ENCODE measurements around the gene GPR62.
"Not testable (repeated sequence)": the region's sequence is repeated elsewhere in the genome, so short reads cannot be mapped to it uniquely, and the experiment has no call there.

Gene GPR62

DNA sequence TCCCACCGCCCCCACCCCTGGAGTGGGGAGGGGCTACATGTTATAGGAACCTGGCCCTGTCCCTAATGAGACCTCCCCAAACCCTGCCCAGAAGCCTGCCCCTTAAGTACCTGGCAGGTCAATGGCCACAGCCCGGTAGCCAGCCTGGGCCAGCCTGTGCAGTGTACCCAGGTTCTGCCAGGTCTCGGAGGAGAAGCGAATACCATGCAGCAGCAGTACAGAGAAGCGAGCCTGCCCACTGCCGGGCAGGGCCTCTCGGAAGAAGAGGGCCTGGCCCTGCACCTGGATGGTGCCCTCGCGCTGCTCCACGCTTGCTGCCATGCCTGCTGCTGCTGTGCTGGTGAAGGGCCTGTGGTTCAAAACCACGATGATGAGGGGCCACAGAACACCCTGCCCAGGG lies 16.2 kb downstream of the GPR62 start:
- no peak for DNase-seq

DNA sequence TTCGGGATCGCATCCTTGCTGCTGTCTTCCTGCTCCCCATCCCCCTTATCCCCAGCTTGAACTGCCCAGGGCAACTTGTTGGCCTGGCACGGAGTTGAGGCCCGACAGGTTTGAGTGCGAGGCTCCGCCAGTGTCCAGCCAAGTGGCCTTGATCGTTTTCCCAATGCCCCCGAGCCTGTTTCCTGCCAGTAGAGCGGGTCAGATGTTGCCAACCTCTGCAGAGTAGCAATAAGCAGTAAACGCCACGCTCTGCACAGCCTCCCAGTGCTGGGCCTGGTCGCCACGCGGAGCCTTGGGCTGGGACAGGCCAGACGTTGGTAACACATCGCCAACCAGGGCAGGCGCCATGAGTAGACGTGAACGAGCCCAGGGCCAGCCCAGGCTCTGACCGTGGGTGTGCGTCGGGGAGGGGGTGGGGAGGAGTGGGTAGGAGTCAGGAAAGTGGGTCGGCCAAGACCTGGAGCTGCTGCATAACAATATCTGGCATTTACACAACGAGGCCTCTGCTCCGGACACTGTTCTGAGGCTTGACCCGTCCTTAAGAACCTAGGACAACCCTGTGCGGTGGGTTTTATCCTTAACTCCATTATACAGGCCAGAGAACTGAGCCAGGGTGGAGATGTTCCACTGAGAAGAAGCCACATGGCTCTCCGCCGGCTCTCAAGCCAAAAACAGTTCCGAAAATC lies 19.2 kb downstream of the GPR62 start:
- DNase-seq = no peak

DNA sequence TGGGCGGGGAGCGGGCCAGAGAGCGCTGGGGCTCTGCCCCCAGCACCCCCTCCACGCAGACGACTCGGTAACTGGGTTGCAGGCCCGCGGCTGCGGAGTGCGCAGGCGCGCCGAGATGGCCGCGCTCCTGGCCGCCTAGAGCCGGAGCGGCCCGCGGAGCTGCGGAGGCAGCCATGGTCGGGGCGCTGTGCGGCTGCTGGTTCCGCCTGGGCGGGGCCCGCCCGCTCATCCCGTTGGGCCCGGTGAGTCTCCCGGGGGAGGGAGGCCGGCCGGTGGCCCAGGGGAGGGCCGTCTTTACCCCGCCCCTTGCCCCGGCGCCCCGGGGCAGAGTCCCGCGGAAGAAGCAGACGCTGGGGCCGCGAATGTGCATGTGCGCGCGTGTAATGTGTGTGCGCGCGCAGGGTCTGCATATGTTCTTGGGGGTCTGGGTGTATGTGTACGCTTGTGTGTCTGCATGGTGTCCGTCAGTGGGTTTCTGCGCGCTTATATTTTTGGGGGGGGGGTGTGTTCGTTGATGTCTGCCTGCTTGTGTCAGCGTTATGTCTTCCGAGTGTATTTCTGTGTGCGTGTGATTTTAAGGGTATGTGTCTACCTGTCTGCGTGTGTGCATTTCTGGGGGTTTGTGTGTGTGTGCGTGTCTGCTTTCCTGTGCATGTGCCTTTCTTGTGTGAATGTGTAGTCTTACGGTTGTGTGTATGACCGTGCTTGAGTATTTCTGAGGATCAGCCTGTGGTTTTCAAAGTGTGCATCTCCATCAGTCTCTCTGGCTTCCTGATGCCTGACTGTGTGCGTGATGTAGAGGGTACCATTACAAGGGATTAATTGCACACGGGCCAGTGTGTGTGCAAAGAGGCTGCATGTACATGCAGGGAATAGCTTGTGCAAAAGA lies 20.0 kb downstream of the GPR62 start, which contains the start of gene ABHD14A:
Gene ABHD14A, plus strand, starts transcription at position 102 of the 889 bp plus-strand sequence. Its CDS starts 72 bp downstream, at position 174.
- no peak for DNase-seq

DNA sequence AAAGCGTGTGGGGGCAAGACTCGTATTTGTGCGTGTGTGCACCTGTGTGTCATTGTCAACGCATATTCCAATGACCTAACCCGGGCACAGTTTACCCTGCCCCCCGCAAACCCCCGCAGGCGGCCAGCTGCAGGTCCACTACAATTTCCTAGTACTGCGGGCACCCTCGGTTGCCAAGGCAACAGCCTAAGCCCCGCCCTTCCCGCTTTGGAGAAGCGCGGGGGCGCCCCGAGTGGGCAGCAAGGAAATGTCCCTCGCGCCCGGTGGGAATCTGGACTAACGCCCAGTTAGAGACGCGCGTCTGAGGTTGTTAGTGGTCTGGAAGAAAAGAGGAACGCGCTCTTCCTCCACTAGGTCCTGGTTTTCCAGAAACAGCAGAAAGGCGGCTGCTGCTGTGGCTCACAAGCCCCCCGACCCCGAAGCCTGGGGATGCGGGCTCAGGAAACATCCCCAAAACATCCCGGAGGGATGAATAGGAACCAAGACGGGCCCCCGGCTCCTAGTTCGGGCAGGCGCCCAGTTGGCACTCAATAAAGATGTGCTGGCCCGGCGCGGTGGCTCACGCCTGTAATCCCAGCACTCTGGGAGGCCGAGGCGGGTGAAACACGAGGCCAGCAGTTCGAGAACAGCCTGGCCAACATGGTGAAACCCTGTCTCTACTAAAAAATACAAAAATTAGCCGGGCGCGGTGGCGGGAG lies 20.8 kb downstream of the GPR62 start:
- no peak for DNase-seq

DNA sequence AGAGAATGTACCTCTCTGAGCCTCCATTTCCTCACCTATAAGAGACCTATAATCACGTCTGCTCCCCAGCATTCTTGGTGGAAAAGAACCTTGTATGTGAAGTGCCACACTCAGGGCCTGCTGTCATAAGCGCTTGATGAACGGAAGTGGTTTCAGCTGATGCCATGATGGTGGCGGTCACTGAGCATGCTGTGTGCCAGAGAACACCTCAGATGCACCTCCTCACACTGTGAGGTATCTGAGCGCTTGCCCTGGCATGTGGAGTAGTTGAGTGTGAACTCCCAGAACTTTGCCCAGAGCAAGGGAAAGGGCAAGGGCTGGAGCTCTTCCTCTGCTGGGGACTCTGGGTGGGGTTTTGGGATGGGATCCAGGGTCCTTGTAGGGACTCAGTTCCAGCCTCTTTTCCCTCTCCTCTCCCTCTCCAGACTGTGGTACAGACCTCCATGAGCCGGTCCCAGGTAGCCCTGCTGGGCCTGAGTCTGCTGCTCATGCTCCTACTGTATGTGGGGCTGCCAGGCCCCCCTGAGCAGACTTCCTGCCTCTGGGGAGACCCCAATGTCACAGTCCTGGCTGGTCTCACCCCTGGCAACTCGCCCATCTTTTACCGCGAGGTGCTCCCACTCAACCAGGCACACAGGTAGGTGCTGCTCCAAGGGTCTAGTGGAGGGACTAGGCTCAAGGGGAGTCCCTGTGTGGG lies 22.4 kb downstream of the GPR62 start:
- DNase-seq = no peak

DNA sequence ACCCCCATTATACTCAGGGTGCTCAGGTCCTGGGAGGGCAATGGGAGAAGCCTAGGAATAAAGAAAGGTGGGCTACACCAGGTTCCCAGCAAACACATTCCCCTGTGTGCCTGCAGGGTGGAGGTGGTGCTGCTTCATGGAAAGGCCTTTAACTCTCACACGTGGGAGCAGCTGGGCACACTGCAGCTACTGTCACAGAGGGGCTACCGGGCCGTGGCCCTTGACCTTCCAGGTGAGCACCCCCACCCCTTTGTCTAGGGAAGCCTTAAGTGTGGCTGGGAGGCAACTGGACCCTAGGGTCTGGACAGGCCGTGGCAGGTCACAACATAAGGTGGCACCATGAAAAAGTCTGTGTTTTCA lies 22.9 kb downstream of the GPR62 start:
- DNase-seq = no peak

DNA sequence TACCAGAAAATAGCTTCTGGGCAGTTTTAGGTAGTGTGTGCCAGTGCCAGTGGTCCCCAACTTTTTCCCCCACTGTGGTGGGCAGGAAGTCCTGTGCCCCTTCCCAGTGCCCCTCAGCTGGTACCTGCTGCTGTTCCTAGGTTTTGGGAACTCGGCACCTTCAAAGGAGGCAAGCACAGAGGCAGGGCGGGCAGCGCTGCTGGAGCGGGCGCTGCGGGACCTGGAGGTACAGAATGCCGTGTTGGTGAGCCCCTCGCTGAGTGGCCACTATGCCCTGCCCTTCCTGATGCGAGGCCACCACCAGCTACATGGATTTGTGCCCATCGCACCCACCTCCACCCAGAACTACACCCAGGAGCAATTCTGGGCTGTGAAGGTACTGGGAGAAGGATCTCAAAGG lies 25.1 kb downstream of the GPR62 start:
- DNase-seq = no peak

DNA sequence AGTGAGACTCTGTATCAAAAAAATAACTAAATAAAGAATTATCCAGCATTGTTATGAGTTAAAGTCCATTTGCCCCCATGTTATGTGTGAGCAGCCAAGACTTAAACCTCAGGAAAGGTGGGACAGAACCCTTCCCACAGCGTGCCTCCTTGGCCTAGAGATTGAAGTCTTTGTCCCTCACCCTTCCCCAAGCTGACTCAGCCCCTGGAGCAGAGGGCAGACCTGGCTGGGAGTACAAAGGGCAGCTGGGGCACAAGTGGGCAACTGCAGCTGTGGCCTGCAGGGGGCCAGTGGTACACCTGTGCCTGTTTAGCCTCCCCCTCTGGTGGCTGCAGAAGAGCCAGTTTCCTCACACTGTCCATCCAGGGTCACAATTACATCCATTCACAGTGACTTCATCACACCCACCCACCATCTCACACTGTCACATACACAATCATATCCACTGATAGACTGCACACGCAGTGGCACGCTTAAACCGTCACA lies 27.2 kb downstream of the GPR62 start:
- no peak for DNase-seq

DNA sequence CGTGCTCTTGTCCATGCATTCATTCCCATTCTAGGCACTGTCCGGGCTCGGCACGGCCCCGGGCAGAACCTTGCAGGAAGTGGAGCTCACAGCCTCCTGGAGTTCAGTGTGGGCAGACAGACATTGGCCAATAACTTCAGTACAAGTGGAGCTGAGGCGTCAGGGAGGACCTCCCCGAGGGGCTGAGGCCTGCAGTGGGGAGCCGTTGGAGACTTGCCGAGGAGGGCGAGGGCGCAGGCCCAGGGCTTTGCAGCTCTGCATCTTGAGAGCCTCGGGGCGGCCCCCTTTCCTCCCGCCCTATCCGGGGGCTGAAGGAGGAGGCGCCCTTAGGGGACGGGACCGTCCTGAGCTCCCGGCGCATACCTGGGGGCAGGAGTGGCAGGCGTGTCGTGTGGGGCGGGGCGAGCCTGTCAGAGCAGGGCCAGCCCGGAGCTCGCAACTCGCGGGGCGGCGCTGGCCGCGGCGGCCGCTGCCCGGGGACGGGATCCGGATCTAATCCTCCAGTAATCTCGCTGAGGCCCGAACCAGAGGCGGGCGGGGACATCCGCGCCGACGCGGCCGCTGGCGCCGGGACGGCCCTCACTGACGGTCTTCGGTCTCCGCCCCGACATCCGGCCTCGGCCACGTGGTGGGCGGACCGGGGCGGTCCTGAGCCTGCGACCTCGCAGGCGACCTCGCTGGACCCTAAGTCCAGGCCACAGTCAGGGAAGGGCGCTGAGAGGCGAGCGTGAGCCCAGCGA lies 27.8 kb downstream of the GPR62 start, which contains the start of gene ACY1:
Gene ACY1, plus strand, starts transcription at position 698 of the 740 bp plus-strand sequence. CDS start 530 bp downstream, outside the sequence.
- peak; percentile 35 for DNase-seq

DNA sequence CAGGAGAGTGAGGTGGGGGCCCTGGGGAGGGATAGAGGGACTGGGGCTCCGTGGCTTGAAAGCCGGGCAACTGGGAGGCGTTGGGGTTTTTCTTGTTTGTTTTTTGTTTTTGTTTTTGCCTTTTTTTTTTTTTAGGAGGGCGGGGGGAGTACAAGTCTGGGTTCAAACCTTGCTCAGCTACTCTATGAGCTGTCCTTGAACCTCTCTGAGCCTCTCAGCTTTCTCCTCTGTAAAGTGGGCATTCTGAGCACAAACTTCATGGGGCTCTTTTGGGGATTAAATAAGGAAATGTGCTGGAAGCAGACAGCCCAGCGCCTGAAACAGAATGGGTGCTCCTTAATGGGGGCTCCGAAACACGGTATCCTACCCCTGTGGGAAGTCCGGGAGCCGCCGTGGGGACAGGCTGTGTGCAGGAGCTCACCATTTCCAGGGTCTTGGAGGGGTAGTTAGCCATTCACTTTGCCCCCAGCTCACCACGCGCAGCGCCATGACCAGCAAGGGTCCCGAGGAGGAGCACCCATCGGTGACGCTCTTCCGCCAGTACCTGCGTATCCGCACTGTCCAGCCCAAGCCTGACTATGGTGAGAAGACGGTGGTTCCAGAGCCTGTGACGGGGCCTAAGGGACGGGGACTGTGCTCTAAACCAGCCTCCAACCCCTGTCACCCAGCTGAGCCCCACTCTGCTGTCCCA lies 28.5 kb downstream of the GPR62 start:
- DNase-seq = no peak

DNA sequence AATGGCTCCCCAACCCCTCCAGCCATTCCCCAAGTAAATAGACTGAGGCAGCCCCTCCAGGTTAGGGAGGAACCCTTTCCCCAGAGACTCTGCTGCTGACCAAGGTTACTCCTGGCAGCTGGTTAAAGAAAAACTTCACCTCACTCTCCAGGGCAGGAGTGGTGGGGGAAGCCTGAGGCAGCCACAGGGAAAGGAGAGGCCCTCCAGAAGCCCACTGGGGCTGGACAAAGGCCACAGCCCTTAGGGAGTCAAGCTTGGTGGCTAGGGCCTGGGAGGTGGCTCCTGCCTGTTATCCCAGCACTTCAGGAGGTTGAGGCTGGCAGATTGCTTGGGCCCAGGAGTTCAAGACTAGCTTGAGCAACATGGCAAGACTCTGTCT lies 29.1 kb downstream of the GPR62 start:
- no peak for DNase-seq

DNA sequence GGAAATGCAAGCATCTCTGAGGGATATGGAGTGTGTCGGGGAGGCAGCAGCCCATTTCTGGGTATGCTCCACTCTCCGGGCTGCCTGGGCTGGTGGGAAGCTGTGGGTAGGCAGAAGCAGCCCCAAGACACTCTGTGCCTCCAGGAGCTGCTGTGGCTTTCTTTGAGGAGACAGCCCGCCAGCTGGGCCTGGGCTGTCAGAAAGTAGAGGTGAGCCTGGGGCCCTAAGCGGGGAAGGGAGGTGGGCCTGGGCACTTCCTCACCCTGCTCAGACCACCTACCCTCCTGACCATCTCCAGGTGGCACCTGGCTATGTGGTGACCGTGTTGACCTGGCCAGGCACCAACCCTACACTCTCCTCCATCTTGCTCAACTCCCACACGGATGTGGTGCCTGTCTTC lies 29.9 kb downstream of the GPR62 start:
- no peak for DNase-seq

DNA sequence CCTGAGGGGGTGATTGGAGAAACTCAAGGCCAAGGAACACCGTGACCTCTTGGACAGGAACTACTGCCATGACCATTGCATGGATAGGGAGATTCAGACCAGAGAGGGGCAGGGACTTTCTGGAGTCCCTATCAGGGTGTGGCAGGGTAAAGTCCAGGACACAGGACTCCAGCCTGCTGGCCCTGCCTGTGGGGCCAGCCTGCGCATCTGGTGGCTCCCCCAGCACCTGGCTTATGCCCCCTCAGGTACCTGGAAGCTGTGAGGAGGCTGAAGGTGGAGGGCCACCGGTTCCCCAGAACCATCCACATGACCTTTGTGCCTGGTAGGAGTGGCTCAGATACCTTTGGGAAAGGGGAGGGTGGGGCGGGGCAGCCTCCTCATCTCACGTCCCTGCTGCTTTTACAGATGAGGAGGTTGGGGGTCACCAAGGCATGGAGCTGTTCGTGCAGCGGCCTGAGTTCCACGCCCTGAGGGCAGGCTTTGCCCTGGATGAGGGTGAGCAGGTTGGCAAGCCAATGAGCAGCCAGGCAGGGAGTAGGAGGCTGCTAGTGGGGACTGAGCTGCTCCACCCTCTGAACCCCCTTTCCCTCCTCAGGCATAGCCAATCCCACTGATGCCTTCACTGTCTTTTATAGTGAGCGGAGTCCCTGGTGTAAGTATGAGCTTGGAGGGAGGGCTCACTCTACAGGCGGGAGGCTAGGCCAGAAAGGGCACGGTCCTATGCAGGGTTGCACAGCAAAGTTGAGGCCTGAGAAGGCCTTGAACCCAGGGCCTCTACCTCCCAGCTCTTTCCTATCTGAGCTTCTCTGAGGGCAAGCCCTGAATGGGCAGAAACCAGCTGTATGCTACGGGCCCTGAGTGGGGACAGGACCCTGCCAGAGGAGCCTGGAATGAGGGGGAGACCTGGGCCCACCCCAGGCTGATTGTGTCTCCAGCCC lies 31.1 kb downstream of the GPR62 start:
- no peak for DNase-seq

DNA sequence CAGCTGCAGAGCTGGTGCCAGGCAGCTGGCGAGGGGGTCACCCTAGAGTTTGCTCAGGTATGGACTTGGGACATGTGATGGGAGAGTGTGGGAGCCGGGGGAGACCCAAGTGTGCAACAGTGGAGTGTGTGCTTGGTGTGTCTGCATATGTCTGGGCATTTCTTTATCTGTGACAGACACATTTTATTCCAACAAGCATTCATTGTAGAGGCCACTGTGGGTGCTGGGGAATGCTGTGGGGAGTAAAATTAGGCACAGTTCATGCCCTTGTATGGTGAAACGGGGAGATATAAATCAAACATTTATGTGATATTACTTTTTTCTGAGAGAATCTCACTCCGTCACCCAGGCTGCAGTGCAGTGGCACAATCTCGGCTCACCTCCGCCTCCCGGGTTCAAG lies 32.4 kb downstream of the GPR62 start:
- no peak for DNase-seq

DNA sequence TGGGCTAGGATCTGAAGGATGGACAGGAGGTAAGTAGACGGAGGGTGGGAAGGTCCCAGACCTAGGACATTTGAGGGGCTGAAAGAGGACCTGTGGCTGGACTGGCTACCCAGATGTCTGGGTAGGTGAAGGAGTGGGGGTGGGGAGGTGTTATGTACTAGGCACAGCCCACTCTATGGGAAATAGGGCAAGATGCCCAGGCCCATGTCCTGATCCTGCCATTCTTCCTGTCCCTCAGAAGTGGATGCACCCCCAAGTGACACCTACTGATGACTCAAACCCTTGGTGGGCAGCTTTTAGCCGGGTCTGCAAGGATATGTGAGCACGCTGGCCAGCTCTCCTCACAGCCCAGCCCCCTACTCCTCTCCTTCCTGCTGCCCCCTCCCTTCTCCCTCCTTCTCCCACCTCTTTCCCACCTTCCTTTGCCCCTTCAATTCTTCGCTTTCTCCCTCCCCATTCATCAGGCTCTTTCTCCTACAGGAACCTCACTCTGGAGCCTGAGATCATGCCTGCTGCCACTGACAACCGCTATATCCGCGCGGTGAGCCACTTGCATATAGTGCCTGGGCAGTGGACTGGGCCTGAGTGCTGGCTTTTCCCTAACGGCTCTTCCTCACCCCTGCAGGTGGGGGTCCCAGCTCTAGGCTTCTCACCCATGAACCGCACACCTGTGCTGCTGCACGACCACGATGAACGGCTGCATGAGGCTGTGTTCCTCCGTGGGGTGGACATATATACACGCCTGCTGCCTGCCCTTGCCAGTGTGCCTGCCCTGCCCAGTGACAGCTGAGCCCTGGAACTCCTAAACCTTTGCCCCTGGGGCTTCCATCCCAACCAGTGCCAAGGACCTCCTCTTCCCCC lies 33.3 kb downstream of the GPR62 start:
- DNase-seq = no peak

DNA sequence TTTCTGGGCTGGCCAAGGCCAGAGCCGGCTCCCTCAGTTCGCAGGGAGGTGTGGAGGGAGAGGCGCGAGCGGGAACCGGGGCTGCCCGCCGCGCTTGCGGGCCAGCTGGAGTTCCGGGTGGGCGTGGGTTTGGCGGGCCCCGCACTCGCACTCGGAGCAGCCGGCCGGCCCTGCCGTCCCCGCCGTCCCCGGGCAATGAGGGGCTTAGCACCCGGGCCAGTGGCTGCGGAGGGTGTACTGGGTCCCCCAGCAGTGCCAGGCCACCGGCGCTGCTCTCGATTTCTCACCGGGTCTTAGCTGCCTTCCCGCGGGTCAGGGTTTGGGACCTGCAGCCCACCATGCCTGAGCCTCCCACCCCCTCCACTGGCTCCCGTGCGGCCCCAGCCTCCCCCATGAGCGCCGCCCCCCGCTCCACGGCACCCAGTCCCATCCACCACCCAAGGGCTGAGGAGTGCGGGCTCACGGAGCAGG lies 35.4 kb downstream of the GPR62 start:
- DNase-seq = not testable (repeated sequence)

DNA sequence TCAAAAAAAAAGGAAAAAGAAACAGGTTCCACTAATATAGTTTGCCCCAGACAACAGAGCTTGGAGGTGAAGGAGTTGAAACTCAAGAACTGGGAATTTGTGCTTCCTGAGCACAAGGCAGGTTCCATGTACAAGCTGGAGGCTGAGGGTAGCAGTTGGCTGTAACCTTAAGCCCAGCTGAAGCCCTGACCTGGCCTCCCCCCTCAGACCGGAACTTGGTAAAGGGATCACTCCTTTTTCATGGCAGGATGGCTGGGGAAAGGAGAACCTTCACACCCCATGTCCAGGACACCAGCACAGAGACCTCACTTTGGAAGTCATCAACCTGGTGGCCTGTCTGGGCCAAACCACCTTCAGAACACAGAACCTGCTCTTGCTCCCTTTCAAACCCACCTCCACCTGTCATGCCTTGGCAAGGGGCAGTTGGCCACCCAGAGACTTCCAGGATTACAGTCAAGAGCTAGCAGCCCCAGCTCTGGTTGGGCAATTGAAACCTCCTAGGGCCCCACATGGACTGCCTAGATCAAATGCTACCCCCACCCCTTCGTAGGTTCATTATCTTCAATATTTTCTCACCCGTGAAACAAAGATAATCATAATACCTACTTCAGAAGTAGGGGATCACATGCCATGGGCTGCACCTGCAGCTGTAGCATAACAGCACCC lies 37.0 kb downstream of the GPR62 start:
- no peak for DNase-seq

DNA sequence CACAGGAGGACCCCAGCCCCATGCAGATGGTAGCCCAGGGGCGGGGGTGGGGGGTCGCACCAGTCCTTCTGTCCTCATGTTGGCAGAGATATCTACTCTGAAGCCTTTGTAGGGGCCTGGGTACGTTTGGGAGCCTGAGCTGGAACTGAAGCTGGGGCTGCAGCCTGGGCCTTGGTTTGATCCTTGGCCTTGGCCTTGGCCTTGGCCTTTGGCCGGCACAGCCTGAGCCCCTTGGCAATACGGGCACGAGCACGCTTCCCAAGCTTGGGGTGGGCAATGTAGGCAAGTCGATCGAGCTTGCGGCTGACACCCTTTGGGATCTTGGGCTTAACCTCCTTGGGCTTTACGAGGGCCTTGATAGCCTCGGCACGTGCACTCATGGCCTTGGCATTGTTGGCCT lies 38.5 kb downstream of the GPR62 start:
- not testable (repeated sequence) for DNase-seq

DNA sequence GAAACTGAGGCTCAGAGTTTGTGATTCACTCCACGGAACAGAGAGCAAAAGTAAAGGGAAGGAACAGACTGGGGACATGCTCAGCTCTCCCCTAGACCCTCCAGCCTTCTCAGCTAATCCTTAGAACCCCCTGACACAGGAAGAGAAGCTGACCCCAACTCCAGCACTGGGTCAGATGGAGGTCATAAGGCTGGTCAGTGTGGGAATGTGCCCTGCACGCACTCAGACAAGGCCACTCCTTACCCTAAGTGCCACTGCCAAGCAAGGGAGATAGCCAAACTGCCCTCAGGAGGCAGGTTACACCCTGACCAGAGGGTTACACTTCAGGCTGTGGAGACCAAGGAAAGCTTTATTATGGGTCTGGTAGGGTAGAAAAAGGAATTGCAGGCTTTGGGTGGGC lies 39.3 kb downstream of the GPR62 start:
- no peak for DNase-seq
